Mesendoderm (in vitro differentiated cells): ENCODE measurements around the gene B3GAT2.
"Not testable (repeated sequence)": the region's sequence is repeated elsewhere in the genome, so short reads cannot be mapped to it uniquely, and the experiment has no call there.

Experiments used
- DNase-seq: peaks from one replicate; pipeline ENCODE4 v3.0.0; 2013
- H2AK5ac ChIP-seq: 2 replicates; pipeline ENCODE4 v1.6.1; 2013; ENCODE audit warnings: low read length, inconsistent platforms
- H2BK120ac ChIP-seq: 2 replicates; pipeline ENCODE4 v1.6.1; 2013; ENCODE audit warnings: low read depth, mild to moderate bottlenecking, low read length, moderate library complexity, mixed read lengths
- H2BK15ac ChIP-seq: replicated peaks from 2 replicates; pipeline ENCODE4 v1.6.1; 2013; ENCODE audit warnings: low read depth, mild to moderate bottlenecking, moderate library complexity
- H2BK5ac ChIP-seq: 2 replicates; pipeline ENCODE4 v1.6.1; 2013; ENCODE audit warnings: low read length, inconsistent platforms
- H3K18ac ChIP-seq: 2 replicates; pipeline ENCODE4 v1.6.1; 2013; ENCODE audit warnings: mild to moderate bottlenecking, low read length, mixed read lengths
- H3K23ac ChIP-seq: one replicate; pipeline ENCODE4 v1.6.1; 2013; ENCODE audit warnings: low read length
- H3K27ac ChIP-seq: 2 replicates; pipeline ENCODE4 v1.5.1; 2013; ENCODE audit warnings: low read depth, mild to moderate bottlenecking, inconsistent platforms, low read length, moderate library complexity
- H3K27me3 ChIP-seq: 2 replicates; pipeline ENCODE4 v1.6.1; 2013; ENCODE audit warnings: low read length, control low read depth, mild to moderate bottlenecking, inconsistent platforms; ENCODE audit not compliant: insufficient read depth, poor library complexity
- H3K36me3 ChIP-seq: 2 replicates; pipeline ENCODE4 v1.6.1; 2013; ENCODE audit warnings: low read length, inconsistent platforms; ENCODE audit not compliant: control insufficient read depth, insufficient read depth
- H3K4ac ChIP-seq: one replicate; pipeline ENCODE4 v1.6.1; 2013; ENCODE audit warnings: low read depth, mild to moderate bottlenecking, low read length, moderate library complexity
- H3K4me1 ChIP-seq: 2 replicates; pipeline ENCODE4 v1.6.1; 2013; ENCODE audit warnings: low read depth, low read length, inconsistent platforms; ENCODE audit not compliant: control insufficient read depth
- H3K4me2 ChIP-seq: 2 replicates; pipeline ENCODE4 v1.6.1; 2013; ENCODE audit warnings: low read length
- H3K4me3 ChIP-seq: 2 replicates; pipeline ENCODE4 v1.5.1; 2013; ENCODE audit warnings: mild to moderate bottlenecking, low read length
- H3K56ac ChIP-seq: one replicate; pipeline ENCODE4 v1.6.1; 2013; ENCODE audit warnings: low read length
- H3K79me1 ChIP-seq: 2 replicates; pipeline ENCODE4 v1.6.1; 2013; ENCODE audit warnings: low read length, inconsistent platforms
- H3K79me2 ChIP-seq: 2 replicates; pipeline ENCODE4 v1.6.1; 2013; ENCODE audit warnings: mild to moderate bottlenecking, low read length; ENCODE audit not compliant: control insufficient read depth, insufficient read depth
- H3K9ac ChIP-seq: 2 replicates; pipeline ENCODE4 v1.6.1; 2013; ENCODE audit warnings: low read length, inconsistent platforms
- H4K5ac ChIP-seq: one replicate; pipeline ENCODE4 v1.6.1; 2013; ENCODE audit warnings: low read length
- H4K8ac ChIP-seq: one replicate; pipeline ENCODE4 v1.6.1; 2013; ENCODE audit warnings: low read depth, mild to moderate bottlenecking, control low read depth, low read length, moderate library complexity
- WGBS: extraction: QIAGEN DNeasy Blood & Tissue Kit; methylation state at CpG from one replicate; pipeline ENCODE4 v1.1.7; 2013; ENCODE audit warnings: low lambda C conversion rate, missing lambda C conversion rate; ENCODE audit not compliant: insufficient coverage; ENCODE audit errors: extremely low coverage; 5-methylcytosine and 5-hydroxymethylcytosine counted together

Gene B3GAT2

GRCh38 chr6:70956191-70956450 lies 739 bp downstream of the B3GAT2 start:
- Histone ChIP-seq H2AK5ac (no peak overlapping the region), H3K79me2 (no peaks in the 10 kb centered on the region), H3K79me1 (no peaks in the 10 kb centered on the region), H4K8ac (no peak overlapping the region), H2BK120ac (no peak overlapping the region), H2BK15ac (no peak overlapping the region), H3K56ac (no peak overlapping the region), H3K4me2 (peak overlapping the region; percentile 71), H4K5ac (no peak overlapping the region), H2BK5ac (no peak overlapping the region), H3K4me1 (peaks cover 2% of the 10 kb centered on the region), H3K23ac (no peak overlapping the region), H3K4me3 (no peak overlapping the region), H3K4ac (no peak overlapping the region), H3K9ac (no peak overlapping the region), H3K27me3 (peaks cover 18% of the 10 kb centered on the region), H3K36me3 (no peaks in the 10 kb centered on the region), H3K18ac (no peak overlapping the region), H3K27ac (no peak overlapping the region)
- no peak for DNase-seq
- WGBS = no CpG with 5 or more reads among the region's 27 CpGs

- no peak overlapping the region for H4K5ac ChIP-seq
- no peak overlapping the region for H2AK5ac ChIP-seq
- peaks cover 2% of the 10 kb centered on the region for H3K4me1 ChIP-seq
- H3K4me3 ChIP-seq = peak overlapping the region; percentile 11
- peaks cover 18% of the 10 kb centered on the region for H3K27me3 ChIP-seq
- DNase-seq = peak; percentile 89
- H3K79me1 ChIP-seq = no peaks in the 10 kb centered on the region
- WGBS = no CpG with 5 or more reads among the region's 65 CpGs
- no peak overlapping the region for H2BK5ac ChIP-seq
- H3K27ac ChIP-seq = no peak overlapping the region
- H3K36me3 ChIP-seq = no peaks in the 10 kb centered on the region
- no peak overlapping the region for H2BK15ac ChIP-seq
- H3K9ac ChIP-seq = peak overlapping the region; percentile 29
- H3K4ac ChIP-seq = no peak overlapping the region
- H4K8ac ChIP-seq = no peak overlapping the region
- H3K56ac ChIP-seq = peak overlapping the region; percentile 22
- no peak overlapping the region for H3K18ac ChIP-seq
- no peaks in the 10 kb centered on the region for H3K79me2 ChIP-seq
- H3K4me2 ChIP-seq = peak overlapping the region; percentile 71
- no peak overlapping the region for H2BK120ac ChIP-seq
- H3K23ac ChIP-seq = no peak overlapping the region
Observed at GRCh38 chr6:70955441-70956190, 1.2 kb downstream of the B3GAT2 start.

- Histone ChIP-seq H3K4ac (no peak overlapping the region), H4K5ac (no peak overlapping the region), H3K27ac (no peak overlapping the region), H3K36me3 (no peaks in the 10 kb centered on the region), H2BK5ac (no peak overlapping the region), H3K4me2 (no peak overlapping the region), H2BK120ac (no peak overlapping the region), H3K27me3 (peaks cover 18% of the 10 kb centered on the region), H3K18ac (no peak overlapping the region), H2AK5ac (no peak overlapping the region), H3K4me1 (peaks cover 2% of the 10 kb centered on the region), H3K9ac (no peak overlapping the region), H3K56ac (no peak overlapping the region), H3K79me2 (no peaks in the 10 kb centered on the region), H3K4me3 (no peak overlapping the region), H3K79me1 (no peaks in the 10 kb centered on the region), H2BK15ac (no peak overlapping the region), H3K23ac (no peak overlapping the region), H4K8ac (no peak overlapping the region)
- WGBS = no CpG with 5 or more reads among the region's 14 CpGs
- peak; percentile 6 for DNase-seq
Observed at GRCh38 chr6:70954750-70955149, 2.1 kb downstream of the B3GAT2 start.

GRCh38 chr6:70954176-70954575 lies 2.7 kb downstream of the B3GAT2 start:
- no peak overlapping the region for H2AK5ac ChIP-seq
- no peak overlapping the region for H4K8ac ChIP-seq
- no peak overlapping the region for H3K18ac ChIP-seq
- H2BK120ac ChIP-seq = no peak overlapping the region
- H2BK15ac ChIP-seq = no peak overlapping the region
- H3K27me3 ChIP-seq = peaks cover 18% of the 10 kb centered on the region
- H3K23ac ChIP-seq = no peak overlapping the region
- H3K4ac ChIP-seq = no peak overlapping the region
- H2BK5ac ChIP-seq = no peak overlapping the region
- peaks cover 2% of the 10 kb centered on the region for H3K4me1 ChIP-seq
- no peak overlapping the region for H3K56ac ChIP-seq
- H3K4me2 ChIP-seq = no peak overlapping the region
- no peaks in the 10 kb centered on the region for H3K79me2 ChIP-seq
- H3K4me3 ChIP-seq = no peak overlapping the region
- H4K5ac ChIP-seq = no peak overlapping the region
- H3K27ac ChIP-seq = no peak overlapping the region
- no peak overlapping the region for H3K9ac ChIP-seq
- DNase-seq = no peak
- no peaks in the 10 kb centered on the region for H3K36me3 ChIP-seq
- no CpG with 5 or more reads among the region's 3 CpGs for WGBS
- no peaks in the 10 kb centered on the region for H3K79me1 ChIP-seq

- Histone ChIP-seq H3K23ac (no peak overlapping the region), H3K18ac (no peak overlapping the region), H2BK15ac (no peak overlapping the region), H3K79me2 (no peaks in the 10 kb centered on the region), H2BK5ac (no peak overlapping the region), H3K4me1 (peaks cover 2% of the 10 kb centered on the region), H2BK120ac (no peak overlapping the region), H3K27me3 (peaks cover 9% of the 10 kb centered on the region), H3K56ac (no peak overlapping the region), H4K5ac (no peak overlapping the region), H3K4ac (no peak overlapping the region), H3K27ac (no peak overlapping the region), H2AK5ac (no peak overlapping the region), H3K79me1 (no peaks in the 10 kb centered on the region), H3K4me3 (no peak overlapping the region), H3K4me2 (no peak overlapping the region), H4K8ac (no peak overlapping the region), H3K9ac (no peak overlapping the region), H3K36me3 (no peaks in the 10 kb centered on the region)
- no peak for DNase-seq
- no CpG with 5 or more reads among the region's 3 CpGs for WGBS
Observed at GRCh38 chr6:70952608-70953165, 4.2 kb downstream of the B3GAT2 start.

- H3K4me3 ChIP-seq, H3K4ac ChIP-seq, H3K4me1 ChIP-seq, H2BK120ac ChIP-seq, H3K79me2 ChIP-seq, H2AK5ac ChIP-seq, H3K9ac ChIP-seq, H3K56ac ChIP-seq, H4K8ac ChIP-seq, H3K79me1 ChIP-seq, H3K18ac ChIP-seq, H3K23ac ChIP-seq, H3K27ac ChIP-seq, H3K36me3 ChIP-seq, H3K4me2 ChIP-seq, DNase-seq, H2BK15ac ChIP-seq, H2BK5ac ChIP-seq, H4K5ac ChIP-seq, H3K27me3 ChIP-seq: not testable (repeated sequence)
- WGBS = no CpG with 5 or more reads among the region's 10 CpGs
Observed at GRCh38 chr6:70944321-70944720, 12.5 kb downstream of the B3GAT2 start.
